HepG2 (cell line): ENCODE data around the gene RANBP2. TPM values are rescaled to one million over a fixed set of nuclear protein-coding genes. Genes with fewer than 3 reads are reported as not detected.

Experiments
- AGO2 ChIP-seq: fragments of 200-400 bp; formaldehyde crosslinking; optimal IDR thresholded peaks from 2 replicates; pipeline ENCODE3; 2017; ENCODE audit warnings: mild to moderate bottlenecking, low read depth, low read length, moderate library complexity
- CREM ChIP-seq, 2 experiments: sonication (generic) in 1 of 2; formaldehyde crosslinking in 1 of 2; IDR thresholded peaks; 2 replicates each; pipeline versions ENCODE4 v1.4.0 to v1.6.1; 2016 to 2020; ENCODE audit warnings: antibody characterized with exemption in 1 of 2, mild to moderate bottlenecking in 1 of 2, missing genetic modification reagents in 1 of 2
- EEA1 ChIP-seq: sonication (generic); formaldehyde crosslinking; IDR thresholded peaks from 2 replicates; pipeline ENCODE4 v1.5.1; 2020; ENCODE audit warnings: mild to moderate bottlenecking, missing genetic modification reagents, borderline replicate concordance
- FOXO4 ChIP-seq: sonication (generic); formaldehyde crosslinking; conservative IDR thresholded peaks from 2 replicates; pipeline ENCODE4 v1.8.1; 2023; ENCODE audit warnings: missing genetic modification reagents
- REPIN1 ChIP-seq: sonication (generic); formaldehyde crosslinking; IDR thresholded peaks from 2 replicates; pipeline ENCODE4 v1.8.0; 2022; ENCODE audit warnings: missing genetic modification reagents, low read depth, mild to moderate bottlenecking, borderline replicate concordance
- SMAD1 ChIP-seq: sonication (generic); formaldehyde crosslinking; IDR thresholded peaks from 2 replicates; pipeline ENCODE4 v1.4.0; 2020; ENCODE audit warnings: missing genetic modification reagents, low read depth, mild to moderate bottlenecking, borderline replicate concordance
- TMF1 ChIP-seq: sonication (generic); formaldehyde crosslinking; IDR thresholded peaks from 2 replicates; pipeline ENCODE4 v1.8.1; 2022; ENCODE audit warnings: low read depth, missing genetic modification reagents
- ZMAT3 ChIP-seq: sonication (generic); formaldehyde crosslinking; conservative IDR thresholded peaks from 2 replicates; pipeline ENCODE4 v1.7.0; 2021; ENCODE audit warnings: missing genetic modification reagents
- ZNF180 ChIP-seq: sonication (generic); formaldehyde crosslinking; IDR thresholded peaks from 2 replicates; pipeline ENCODE4 v1.4.0; 2020; ENCODE audit warnings: low read depth, missing genetic modification reagents, borderline replicate concordance
- ZNF24 ChIP-seq: fragments of 450-650 bp; IDR thresholded peaks from 2 replicates; pipeline ENCODE4 v1.6.1; 2017; ENCODE audit warnings: antibody characterized with exemption, mild to moderate bottlenecking
- ZNF292 ChIP-seq: sonication (generic); formaldehyde crosslinking; IDR thresholded peaks from 2 replicates; pipeline ENCODE4 v1.8.1; 2022; ENCODE audit warnings: mild to moderate bottlenecking, low read depth, missing genetic modification reagents, borderline replicate concordance
- ZNF343 ChIP-seq: sonication (generic); formaldehyde crosslinking; IDR thresholded peaks from 2 replicates; pipeline ENCODE4 v1.4.0; 2020; ENCODE audit warnings: mild to moderate bottlenecking, missing genetic modification reagents
- ZNF431 ChIP-seq: sonication (generic); formaldehyde crosslinking; IDR thresholded peaks from 2 replicates; pipeline ENCODE4 v1.9.0; 2022; ENCODE audit warnings: missing genetic modification reagents, low read depth, mild to moderate bottlenecking, borderline replicate concordance
- ZNF567 ChIP-seq: sonication (generic); formaldehyde crosslinking; IDR thresholded peaks from 2 replicates; pipeline ENCODE4 v1.8.1; 2023; ENCODE audit warnings: mild to moderate bottlenecking, missing genetic modification reagents, borderline replicate concordance
- ZNF576 ChIP-seq: sonication (generic); formaldehyde crosslinking; IDR thresholded peaks from 2 replicates; pipeline ENCODE4 v1.4.0; 2020; ENCODE audit warnings: mild to moderate bottlenecking, missing genetic modification reagents
- ZNF597 ChIP-seq: sonication (generic); formaldehyde crosslinking; IDR thresholded peaks from 2 replicates; pipeline ENCODE4 v1.5.0; 2020; ENCODE audit warnings: missing genetic modification reagents
- ZNF709 ChIP-seq: sonication (generic); formaldehyde crosslinking; IDR thresholded peaks from 2 replicates; pipeline ENCODE4 v1.5.0; 2020; ENCODE audit warnings: mild to moderate bottlenecking, missing genetic modification reagents
- ZNF777 ChIP-seq: sonication (generic); formaldehyde crosslinking; IDR thresholded peaks from 2 replicates; pipeline ENCODE4 v1.4.0; 2020; ENCODE audit warnings: missing genetic modification reagents
- ZZZ3 ChIP-seq: sonication (generic); formaldehyde crosslinking; IDR thresholded peaks from 2 replicates; pipeline ENCODE4 v1.4.0; 2020; ENCODE audit warnings: missing genetic modification reagents, mild to moderate bottlenecking, borderline replicate concordance
- polyA plus RNA-seq, 8 experiments: library from polyadenylated mRNA; depleted of rRNA in 3 of 8; stranded (reverse) in 7 of 8; unstranded in 1 of 8; fragments of >200 nt; fragmentation: Illumina TruSeq in 4 of 8; extraction: Trizol in 4 of 8; gene quantifications; 2 replicates each; pipeline versions ENCODE4 v1.2.1 to v1.2.3, GENCODE V29; 2011 to 2016; ENCODE audit warnings: low read depth in 4 of 8, missing spikeins in 1 of 8, mixed read lengths in 1 of 8; ENCODE audit not compliant: insufficient read depth in 1 of 8
- total RNA-seq, 5 experiments: library from RNA; depleted of rRNA; stranded (reverse); fragments of >200 nt; fragmentation: Illumina TruSeq; extraction: Trizol; gene quantifications; 2 replicates each; pipeline ENCODE4 v1.2.3, GENCODE V29; 2016; ENCODE audit warnings: low read depth in 1 of 5
- TF ChIP-seq, protein P1 (sequence below): sonication (generic); formaldehyde crosslinking; IDR thresholded peaks from 2 replicates; pipeline ENCODE4 v1.9.0; 2021; ENCODE audit warnings: missing genetic modification reagents, borderline replicate concordance

Gene RANBP2
- total and polyA plus RNA-seq, 2 of the 13 experiments (the other 11 are each of a cell fraction or from before 2014, with no cell fraction given) = 12.2 to 87.0 TPM

- TF ChIP-seq ZNF709 (CRISPR knock-in tag) (peak; percentile 78; the same call in 1 of the 2 replicates), ZZZ3 (CRISPR knock-in tag) (no peak), CREM (IDR thresholded peaks at IDR 0.05) (peak; percentile 47; the same call in 1 of the 2 replicates), CREM (CRISPR knock-in tag; IDR thresholded peaks at IDR 0.05) (no peak), ZNF576 (CRISPR knock-in tag) (peak; percentile 79; the same call in 1 of the 2 replicates), AGO2 (peak; percentile 100), EEA1 (CRISPR knock-in tag) (no peak), ZNF180 (CRISPR knock-in tag) (no peak), SMAD1 (CRISPR knock-in tag) (peak; percentile 82; the same call in 1 of the 2 replicates), ZNF24 (no peak), ZNF292 (CRISPR knock-in tag) (peak; percentile 71; the same call in 1 of the 2 replicates), ZNF597 (CRISPR knock-in tag) (no peak), REPIN1 (peak; percentile 95), FOXO4 (CRISPR knock-in tag) (no peak), ZNF343 (CRISPR knock-in tag) (no peak), ZNF567 (peak; percentile 81; the same call in 1 of the 2 replicates), ZNF777 (CRISPR knock-in tag) (peak; percentile 46; the same call in 1 of the 2 replicates), ZMAT3 (CRISPR knock-in tag) (peak; percentile 96), TMF1 (CRISPR knock-in tag) (peak; percentile 61; the same call in 1 of the 2 replicates), ZNF431 (CRISPR knock-in tag) (peak; percentile 52; the same call in 1 of the 2 replicates)
- TF ChIP-seq, protein P1, sequence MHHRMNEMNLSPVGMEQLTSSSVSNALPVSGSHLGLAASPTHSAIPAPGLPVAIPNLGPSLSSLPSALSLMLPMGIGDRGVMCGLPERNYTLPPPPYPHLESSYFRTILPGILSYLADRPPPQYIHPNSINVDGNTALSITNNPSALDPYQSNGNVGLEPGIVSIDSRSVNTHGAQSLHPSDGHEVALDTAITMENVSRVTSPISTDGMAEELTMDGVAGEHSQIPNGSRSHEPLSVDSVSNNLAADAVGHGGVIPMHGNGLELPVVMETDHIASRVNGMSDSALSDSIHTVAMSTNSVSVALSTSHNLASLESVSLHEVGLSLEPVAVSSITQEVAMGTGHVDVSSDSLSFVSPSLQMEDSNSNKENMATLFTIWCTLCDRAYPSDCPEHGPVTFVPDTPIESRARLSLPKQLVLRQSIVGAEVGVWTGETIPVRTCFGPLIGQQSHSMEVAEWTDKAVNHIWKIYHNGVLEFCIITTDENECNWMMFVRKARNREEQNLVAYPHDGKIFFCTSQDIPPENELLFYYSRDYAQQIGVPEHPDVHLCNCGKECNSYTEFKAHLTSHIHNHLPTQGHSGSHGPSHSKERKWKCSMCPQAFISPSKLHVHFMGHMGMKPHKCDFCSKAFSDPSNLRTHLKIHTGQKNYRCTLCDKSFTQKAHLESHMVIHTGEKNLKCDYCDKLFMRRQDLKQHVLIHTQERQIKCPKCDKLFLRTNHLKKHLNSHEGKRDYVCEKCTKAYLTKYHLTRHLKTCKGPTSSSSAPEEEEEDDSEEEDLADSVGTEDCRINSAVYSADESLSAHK (CRISPR knock-in tag) = no peak
Measured at GRCh38 chr2:108786354-108787215, 67.3 kb downstream of the RANBP2 start, which contains the start of gene CCDC138 (continued).
